HG02938 (cell line): ENCODE data around the gene TEX2.

Experiments
- ATAC-seq: cut with Tn5 transposase; IDR thresholded peaks from one replicate; pipeline ENCODE4 v1.9.1; 2021; ENCODE audit warnings: mild to moderate bottlenecking, moderate library complexity; ENCODE audit not compliant: unreplicated experiment

The TEX2 gene

DNA sequence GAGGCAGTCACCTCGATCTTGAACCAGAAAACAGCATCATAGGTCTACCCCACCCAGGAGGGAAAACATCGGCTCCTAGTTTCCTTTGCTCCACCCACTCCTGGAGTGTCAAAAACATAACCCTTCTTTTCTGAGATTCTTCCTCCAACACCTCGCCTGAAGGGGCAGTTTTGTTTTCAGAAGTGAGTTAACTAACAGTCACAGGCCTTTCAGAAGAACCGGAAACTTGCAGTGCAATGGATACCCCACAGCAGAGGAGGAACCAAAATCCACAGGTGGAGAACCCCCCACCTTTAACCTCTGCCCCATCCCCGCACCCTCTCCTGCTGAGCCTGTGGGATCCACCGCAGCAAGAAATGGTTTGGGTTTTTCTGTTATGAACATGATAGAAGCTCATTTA, 7.8 kb upstream of the TEX2 start:
- ATAC-seq: no peak

GRCh38 chr17:64269687-64270649, 6.9 kb upstream of the TEX2 start:
- ATAC-seq: no peak

DNA sequence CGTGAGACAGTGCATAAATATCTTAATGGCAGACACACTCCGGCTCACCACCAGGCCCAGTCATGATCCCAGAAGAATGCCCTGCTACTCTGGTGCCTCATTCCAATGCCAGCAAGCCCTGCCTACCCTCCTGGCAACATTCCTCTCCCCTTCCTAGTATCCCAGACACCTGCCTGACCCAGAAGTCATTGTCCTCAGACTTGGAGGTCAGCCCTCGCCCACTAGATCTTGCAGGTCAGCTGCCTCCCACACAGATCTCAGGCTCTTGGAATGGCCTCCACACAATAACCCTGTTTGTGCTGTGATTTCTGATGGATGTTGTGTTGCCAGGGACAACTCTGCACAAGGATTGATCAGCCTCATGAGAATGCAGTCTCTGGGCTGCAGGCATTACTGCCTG, 1.8 kb upstream of the TEX2 start:
- ATAC-seq: no peak

- ATAC-seq: peak; percentile 28
These were observed 661 bp downstream of the TEX2 start for GRCh38 chr17:64262198-64262999.

DNA sequence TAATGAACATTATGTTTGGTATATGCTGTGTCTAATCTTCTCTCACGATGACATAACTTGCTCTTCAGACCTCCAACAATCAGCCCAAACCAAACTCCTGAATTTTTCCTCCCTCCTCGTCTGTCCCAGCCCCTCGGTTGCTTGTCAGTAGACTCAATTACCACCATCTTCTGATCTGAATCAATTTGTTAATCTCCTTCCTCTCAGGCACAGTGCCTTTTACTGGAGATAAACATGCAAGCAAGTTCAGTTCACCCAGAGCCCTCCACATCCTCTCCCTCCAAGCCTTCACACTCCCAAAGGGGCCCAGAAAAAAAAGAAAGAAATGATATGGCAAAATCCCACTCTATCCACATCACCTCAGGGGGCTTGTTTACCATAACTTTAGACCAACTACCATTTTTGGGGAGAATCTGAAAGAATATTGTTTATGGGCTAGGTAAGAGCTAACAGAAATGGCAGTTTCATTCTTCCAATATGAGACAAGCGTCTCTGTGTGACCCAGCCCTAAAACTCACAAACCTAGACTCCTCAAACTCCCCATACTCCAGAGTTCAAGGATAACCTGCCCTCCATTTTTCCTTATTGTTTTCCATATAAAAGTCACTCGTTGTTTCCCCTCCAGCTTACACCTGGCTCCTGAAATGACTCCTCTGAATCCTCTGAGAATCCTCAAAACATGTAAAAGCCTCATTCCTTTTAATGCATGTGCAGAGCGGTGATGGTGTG, 1.5 kb downstream of the TEX2 start:
- ATAC-seq: no peak

DNA sequence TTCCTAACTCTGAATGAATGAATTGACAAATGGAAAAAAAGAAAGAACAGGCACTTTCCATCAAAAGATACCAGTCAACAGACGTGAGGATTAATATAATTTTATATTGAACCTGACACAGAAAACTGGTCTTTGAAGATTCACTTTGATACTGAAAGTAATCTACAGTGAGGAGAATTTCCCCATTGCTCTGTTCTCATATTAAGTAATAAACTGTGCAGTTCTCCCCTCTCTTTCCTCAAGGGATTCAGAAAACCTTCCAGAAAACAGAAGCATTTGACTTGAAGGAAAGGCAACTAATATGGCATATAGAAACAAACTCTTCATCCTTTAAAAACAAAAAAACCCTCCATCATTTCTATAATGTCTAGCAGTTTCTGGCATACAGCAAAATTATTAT, 2.2 kb downstream of the TEX2 start:
- ATAC-seq: no peak

- no peak for ATAC-seq
These were observed 3.1 kb downstream of the TEX2 start for GRCh38 chr17:64259922-64260321.

- no peak for ATAC-seq
These were observed 3.6 kb downstream of the TEX2 start for GRCh38 chr17:64259426-64259825.

- no peak for ATAC-seq
These were observed 5.9 kb downstream of the TEX2 start for GRCh38 chr17:64256913-64257807.

DNA sequence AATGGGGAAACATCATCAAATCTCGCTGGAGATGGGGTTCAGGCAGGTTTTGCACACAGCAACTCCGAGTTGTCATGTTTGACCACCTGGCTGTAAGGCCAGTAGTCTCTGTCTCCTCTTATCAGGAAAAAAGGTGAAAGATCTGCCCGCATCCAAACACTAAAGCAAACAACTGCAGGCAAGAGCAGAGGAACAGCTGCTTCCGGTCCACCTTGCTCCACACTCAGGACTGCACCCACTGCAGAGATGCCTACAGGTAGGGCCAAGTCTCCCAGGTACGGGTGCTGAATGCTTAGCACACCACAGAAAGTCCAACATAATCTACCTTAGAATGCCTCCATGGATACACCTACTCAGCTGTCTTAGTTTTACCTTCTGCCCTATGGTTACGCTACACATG, 7.3 kb downstream of the TEX2 start:
- no peak for ATAC-seq

- no peak for ATAC-seq
These were observed 8.3 kb downstream of the TEX2 start for GRCh38 chr17:64254755-64255154.

DNA sequence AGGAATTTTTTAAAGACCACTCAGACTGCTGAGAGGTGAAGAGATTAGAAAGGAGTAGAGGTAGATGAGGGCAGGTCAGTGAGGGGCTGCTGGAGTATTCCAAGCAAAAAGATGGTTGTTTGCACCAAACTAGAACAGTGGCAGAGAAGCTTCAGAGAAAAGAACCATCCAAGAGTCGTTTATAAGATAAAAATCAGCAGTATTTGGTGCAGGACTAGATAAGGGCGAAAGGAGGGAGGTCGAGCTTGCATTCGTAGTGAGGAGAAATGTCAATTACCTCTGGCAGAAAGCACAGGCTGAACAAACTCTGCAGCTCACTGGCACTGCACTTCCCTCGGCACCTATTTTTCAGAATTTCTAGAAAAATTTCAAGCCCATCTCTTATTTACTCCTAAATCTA, 9.6 kb downstream of the TEX2 start:
- no peak for ATAC-seq

GRCh38 chr17:64252831-64253230, 10.2 kb downstream of the TEX2 start:
- no peak for ATAC-seq

DNA sequence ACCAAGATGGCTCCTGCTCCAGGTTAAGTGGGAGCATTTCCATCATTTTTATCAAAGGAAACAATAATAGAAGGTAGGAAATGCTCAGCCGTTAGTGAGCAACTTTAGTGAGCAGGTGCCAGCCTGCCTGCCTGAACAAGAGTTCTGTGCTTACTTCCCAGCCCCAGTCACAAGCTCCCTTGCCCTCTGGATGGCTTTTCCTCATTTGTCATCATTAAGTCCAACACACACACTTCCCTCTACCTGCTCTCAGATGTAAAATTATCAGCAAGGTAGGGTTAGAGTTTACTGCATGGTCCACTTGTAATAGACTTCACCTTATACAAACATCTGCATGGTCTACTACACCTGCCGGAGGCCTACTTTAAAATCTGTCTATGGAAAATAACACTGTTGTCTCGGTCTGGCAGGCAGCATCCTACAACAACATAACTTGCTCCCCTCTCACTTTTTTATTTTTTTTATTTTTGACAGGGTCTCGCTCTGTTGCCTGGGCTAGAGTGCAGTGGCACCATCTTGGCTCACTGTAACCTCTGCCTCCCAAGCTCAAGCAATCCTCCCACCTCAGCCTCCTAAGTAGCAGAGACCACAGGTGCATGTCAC, 12.7 kb downstream of the TEX2 start:
- ATAC-seq: no peak

GRCh38 chr17:64247836-64248235, 15.2 kb downstream of the TEX2 start:
- no peak for ATAC-seq

DNA sequence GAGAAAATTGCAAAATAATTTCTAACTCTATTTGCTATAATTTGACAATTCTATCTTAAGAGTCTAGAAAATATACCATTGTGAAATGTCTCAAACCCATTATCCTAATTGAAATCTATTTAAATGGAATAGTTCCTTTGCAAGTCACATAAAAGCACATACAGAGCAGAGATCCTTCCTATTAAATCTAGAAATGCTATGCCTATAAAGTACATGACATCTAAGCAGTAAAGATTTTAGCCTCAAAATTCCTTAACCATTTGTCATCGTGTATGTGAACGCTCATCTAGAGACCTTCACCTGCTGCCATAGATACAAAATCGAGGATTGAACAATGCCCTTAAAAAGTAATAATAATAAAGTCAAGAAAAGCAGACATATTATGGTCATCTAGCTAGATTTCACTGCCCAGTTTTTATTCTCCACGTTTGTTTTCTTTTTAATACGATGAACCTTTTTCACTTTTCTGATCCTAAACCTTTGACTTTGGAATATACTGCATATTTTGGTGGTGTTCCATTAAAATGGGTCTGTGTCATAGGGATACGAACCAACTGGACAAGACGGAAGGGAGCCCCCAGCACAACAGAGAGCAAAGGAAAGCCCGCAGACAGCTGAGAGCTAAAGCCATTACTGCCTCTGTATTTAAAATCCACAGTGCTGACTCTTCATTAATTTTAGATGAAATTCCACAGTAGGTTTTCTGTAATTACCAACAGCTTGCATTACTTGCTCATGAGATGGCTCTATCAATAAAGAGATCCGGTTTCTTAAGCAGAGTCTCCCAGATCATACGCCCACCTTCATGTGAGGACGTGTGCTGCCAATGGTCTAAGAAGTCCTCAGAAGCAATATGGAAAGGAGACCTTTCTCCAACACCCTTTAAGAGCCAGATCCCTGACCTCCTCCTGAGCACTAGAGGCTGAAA, 17.6 kb downstream of the TEX2 start:
- ATAC-seq: no peak

- ATAC-seq: no peak
These were observed 18.9 kb downstream of the TEX2 start for GRCh38 chr17:64244165-64244564.

GRCh38 chr17:64243340-64243739, 19.7 kb downstream of the TEX2 start:
- ATAC-seq: no peak

DNA sequence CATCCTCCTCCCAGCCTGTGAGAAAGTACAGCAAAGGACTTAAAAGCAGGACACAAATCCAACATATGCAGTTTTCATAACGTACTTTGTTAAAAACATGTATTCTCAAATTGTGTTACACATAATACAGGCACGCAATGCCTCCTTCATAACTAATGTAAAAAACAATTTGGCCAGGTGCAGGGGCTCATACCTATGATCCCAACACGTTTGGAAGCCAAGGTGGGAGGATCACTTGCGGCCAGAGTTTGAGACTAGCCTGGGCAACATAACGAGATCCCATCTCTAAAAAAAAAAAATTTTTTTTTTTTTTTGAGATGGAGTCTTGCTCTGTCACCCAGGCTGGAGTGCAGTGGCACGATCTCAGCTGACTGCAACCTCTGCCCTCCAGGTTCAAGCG, 20.4 kb downstream of the TEX2 start:
- ATAC-seq: no peak
